ENCODE results near the gene MAPKAP1.

The MAPKAP1 gene

GRCh38 chr9:125706651-125707471, at the start of gene MAPKAP1:
Gene MAPKAP1 (minus strand): TSS chr9:125707208. CDS start chr9:125672574, 34,634 bp downstream.
- peak; percentile 97 for DNase-seq (ENCODE audit: low read depth, low spot score)

- DNase-seq (ENCODE audit: low read depth, low spot score), result no peak
These were observed 49.5 kb upstream of the MAPKAP1 start for GRCh38 chr9:125756518-125756917.

GRCh38 chr9:125755340-125755739, 48.3 kb upstream of the MAPKAP1 start:
- DNase-seq (ENCODE audit: low read depth, low spot score), result no peak

GRCh38 chr9:125754096-125754495, 47.1 kb upstream of the MAPKAP1 start:
- DNase-seq (ENCODE audit: low read depth, low spot score), result no peak

- DNase-seq (ENCODE audit: low read depth, low spot score), result peak; percentile 55
These were observed 45.1 kb upstream of the MAPKAP1 start for GRCh38 chr9:125752070-125752628.

GRCh38 chr9:125750627-125751011, 43.6 kb upstream of the MAPKAP1 start:
- peak; percentile 59 for DNase-seq (ENCODE audit: low read depth, low spot score)

- no peak for DNase-seq (ENCODE audit: low read depth, low spot score)
These were observed 43.1 kb upstream of the MAPKAP1 start for GRCh38 chr9:125749951-125750626.

GRCh38 chr9:125749287-125749935, 42.4 kb upstream of the MAPKAP1 start:
- DNase-seq (ENCODE audit: low read depth, low spot score), result no peak

- peak; percentile 63 for DNase-seq (ENCODE audit: low read depth, low spot score)
These were observed 41.6 kb upstream of the MAPKAP1 start for GRCh38 chr9:125748446-125749099.

- DNase-seq (ENCODE audit: low read depth, low spot score), result peak; percentile 52
These were observed 40.9 kb upstream of the MAPKAP1 start for GRCh38 chr9:125747765-125748445.

GRCh38 chr9:125747053-125747764, 40.2 kb upstream of the MAPKAP1 start, which contains the start of gene PBX3:
Gene PBX3 (plus strand): TSS chr9:125747373.
- peak; percentile 48 for DNase-seq (ENCODE audit: low read depth, low spot score)

- no peak for DNase-seq (ENCODE audit: low read depth, low spot score)
These were observed 39.7 kb upstream of the MAPKAP1 start for GRCh38 chr9:125746774-125747052.

GRCh38 chr9:125746017-125746773, 39.2 kb upstream of the MAPKAP1 start:
- peak; percentile 99 for DNase-seq (ENCODE audit: low read depth, low spot score)

GRCh38 chr9:125745682-125746016, 38.6 kb upstream of the MAPKAP1 start:
- DNase-seq (ENCODE audit: low read depth, low spot score), result no peak

GRCh38 chr9:125745018-125745417, 38.0 kb upstream of the MAPKAP1 start:
- no peak for DNase-seq (ENCODE audit: low read depth, low spot score)

- DNase-seq (ENCODE audit: low read depth, low spot score), result no peak
These were observed 37.6 kb upstream of the MAPKAP1 start for GRCh38 chr9:125744616-125745015.

GRCh38 chr9:125743682-125744428, 36.8 kb upstream of the MAPKAP1 start:
- DNase-seq (ENCODE audit: low read depth, low spot score), result no peak

GRCh38 chr9:125742657-125743056, 35.6 kb upstream of the MAPKAP1 start:
- no peak for DNase-seq (ENCODE audit: low read depth, low spot score)

GRCh38 chr9:125739436-125739835, 32.4 kb upstream of the MAPKAP1 start:
- DNase-seq (ENCODE audit: low read depth, low spot score), result no peak
